GM15510 (cell line): ENCODE measurements around the gene MYH11.

Experiments used
- POLR2A ChIP-seq: IDR thresholded peaks from 3 replicates; pipeline ENCODE4 v1.6.1; 2011; ENCODE audit warnings: borderline replicate concordance; ENCODE audit not compliant: insufficient read length; ENCODE audit errors: extremely low read depth

Gene MYH11

DNA sequence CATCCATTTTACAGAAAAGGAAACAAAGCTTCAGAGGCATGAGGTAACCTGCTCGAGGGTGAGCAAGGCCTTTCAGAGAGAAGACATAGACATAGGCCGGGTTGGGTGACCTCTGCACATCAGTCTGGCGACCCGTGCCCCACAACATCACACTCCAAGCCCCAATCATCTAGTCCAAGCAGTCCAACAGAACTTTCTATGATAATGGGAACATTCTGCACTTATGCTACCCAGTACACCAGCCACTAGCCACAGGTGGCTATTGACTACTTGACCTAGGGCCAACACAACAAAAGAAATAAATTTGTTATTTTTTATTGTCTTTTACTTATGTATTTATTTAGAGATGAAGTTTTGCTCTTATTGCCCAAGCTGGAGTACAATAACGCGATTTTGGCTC is 20.8 kb downstream of the MYH11 start:
- TF ChIP-seq POLR2A = no peak

DNA sequence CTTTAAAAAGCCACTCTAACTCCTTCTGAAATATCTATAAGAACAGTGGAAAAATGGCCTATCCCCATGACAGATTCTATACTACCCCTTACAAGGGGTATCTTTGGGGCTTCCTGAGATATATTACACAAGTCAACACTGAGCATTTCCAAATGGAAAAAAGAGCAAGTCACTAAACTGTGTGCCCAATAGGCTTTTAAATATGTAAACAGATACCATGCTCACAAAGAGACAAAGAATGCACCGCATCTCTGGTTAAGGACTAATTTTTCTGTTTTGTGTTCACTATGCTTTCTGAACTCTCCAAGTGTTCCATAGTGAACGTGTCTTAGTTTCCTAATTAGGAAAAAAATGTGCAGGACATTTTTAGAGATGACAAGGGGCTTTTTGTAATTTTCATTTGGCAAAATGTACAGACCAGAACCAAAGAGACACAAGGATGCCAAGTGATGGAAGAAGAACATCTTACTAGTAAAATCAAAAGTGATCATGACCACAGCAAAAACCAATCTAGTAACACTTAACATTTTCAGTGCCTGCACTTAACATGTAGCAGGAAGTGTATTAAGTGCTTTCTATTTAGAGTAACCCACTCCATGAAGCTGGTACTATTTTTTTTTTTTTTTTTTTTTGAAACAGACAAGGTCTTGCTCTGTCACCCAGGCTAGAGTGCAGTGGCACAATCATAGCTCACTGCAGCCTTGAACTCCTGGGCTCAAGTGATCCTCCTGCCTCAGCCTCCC is 21.5 kb downstream of the MYH11 start:
- TF ChIP-seq POLR2A = no peak

DNA sequence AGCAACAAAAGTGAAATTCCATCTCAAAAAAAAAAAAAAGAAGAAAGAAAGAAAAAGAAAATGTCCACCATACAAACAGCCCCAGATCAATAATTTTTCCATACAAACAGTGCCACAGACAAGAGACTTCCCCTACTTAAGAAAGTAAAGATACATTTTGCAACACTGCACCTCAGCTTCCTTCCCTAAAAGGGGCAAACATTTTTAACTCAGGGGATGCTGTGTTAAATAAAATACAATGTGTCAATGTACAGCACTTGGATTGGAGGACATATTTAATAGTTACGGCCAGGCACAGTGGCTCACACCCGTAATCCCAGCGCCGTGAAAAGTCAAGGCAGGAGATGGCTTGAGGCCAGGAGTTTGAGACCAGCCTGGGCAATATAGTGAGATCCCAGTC is 22.3 kb downstream of the MYH11 start:
- no peak for TF ChIP-seq POLR2A

DNA sequence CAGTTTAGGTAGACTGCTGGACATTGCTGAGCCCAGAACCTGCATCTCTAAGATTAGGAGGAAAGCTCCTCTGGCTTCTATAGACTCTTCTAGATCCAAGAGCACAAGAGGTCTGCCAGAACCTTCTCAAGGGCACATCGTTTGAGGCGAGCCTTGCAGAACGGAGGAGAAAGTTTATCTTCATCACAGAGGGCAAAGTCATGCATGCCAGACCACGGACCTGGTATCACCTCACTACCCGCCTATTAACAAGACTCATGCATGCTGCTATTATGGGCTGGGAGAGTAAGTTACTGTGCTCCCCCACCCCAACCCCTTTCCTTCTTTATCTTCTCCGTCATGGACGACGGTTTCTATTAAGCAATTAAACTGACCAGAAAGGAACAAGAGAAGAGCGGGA is 23.3 kb downstream of the MYH11 start:
- TF ChIP-seq POLR2A = no peak

DNA sequence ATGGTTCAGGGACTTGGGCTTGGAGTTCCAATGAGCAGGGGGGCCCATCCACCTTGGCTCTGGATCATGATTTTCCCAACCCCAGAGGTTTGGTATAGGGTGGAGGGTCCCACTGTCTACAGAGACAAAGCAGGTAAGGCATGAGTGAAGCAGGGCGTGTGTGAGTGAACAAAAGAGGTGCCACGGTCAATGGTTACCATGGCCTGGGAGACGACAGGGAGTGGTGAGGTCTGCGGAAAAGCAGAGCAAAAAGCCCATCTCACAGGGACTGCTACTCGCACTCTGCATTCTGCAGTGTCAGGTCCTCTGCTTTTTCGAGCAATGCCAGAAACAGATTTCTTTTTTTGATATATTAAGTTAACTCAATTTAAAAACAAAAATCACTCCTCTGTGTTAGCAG is 24.6 kb downstream of the MYH11 start:
- TF ChIP-seq POLR2A = no peak

DNA sequence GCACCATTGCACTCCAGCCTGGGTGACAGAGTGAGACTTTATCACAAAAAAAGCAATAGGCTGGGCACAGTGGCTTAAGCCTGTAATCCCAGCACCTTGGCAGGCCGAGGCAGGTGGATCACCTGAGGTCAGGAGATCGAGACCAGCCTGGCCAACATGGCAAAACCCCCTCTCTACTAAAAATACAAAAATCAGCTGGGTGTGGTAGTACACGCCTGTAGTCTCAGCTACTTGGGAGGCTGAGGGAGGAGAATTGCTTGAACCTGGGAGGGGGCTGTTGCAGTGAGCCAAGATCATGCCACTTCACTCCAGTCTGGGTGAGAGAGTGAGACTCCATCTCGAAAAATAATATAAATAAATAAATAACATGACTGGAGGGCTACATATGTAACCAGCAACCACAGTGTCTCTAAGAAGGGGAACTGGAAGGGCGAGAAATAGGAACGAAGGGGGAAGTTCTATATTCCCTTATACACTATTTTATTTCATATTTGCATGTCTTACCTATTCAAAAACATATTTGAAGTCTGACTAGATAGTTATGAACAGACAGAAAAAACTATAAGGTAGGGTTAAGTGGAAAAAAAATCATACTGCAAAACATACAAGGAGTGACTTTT is 25.9 kb downstream of the MYH11 start:
- no peak for TF ChIP-seq POLR2A

DNA sequence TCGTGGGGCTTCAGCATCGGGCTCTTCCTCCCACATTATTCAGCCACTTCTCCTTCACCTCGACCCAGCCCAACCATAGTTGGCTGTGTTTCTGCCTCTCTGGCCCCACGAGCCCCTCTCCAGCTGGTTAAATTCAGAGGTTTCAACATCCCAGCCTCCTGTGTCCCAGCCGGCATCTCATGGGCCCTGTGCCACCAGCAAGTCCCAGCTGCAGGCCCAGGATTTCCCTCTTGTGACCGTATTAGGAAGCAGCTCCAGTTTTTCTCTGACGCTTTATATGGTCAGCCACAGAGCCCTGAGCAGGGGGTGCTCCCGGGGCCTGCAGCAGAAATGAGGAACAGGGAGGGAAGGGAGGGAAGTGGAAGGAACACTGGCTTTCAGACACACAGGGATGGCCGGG is 27.4 kb downstream of the MYH11 start:
- no peak for TF ChIP-seq POLR2A

DNA sequence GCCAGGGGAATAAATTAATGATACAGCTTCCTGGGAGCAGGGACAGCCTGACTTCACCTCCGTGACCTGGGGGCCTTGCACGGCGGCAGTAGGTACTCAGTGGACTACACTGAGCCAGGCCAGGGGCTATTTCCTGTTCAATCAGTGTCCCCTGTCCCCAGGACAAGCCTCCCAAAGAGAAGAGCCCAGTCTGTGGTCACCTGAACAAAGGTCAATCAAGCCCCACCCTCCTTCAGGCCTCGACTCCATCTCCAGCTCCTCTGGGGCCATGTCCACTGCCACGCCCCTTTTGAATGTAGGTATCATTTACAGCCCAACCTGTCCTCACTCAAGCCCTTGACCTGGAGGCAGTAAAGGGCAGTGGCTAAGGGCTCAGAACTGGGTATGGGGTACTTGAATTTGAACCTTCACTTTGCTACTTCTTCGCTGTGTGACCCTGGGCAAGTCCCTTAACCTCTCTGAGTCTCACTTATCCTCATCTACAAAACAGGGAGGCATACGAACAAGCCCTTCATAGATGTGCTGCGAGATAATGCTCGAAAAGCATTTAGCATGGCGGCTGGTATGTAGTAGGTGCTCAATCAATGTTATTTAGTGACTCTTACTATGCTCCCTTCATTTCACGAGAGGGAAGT is 29.0 kb downstream of the MYH11 start:
- no peak for TF ChIP-seq POLR2A

DNA sequence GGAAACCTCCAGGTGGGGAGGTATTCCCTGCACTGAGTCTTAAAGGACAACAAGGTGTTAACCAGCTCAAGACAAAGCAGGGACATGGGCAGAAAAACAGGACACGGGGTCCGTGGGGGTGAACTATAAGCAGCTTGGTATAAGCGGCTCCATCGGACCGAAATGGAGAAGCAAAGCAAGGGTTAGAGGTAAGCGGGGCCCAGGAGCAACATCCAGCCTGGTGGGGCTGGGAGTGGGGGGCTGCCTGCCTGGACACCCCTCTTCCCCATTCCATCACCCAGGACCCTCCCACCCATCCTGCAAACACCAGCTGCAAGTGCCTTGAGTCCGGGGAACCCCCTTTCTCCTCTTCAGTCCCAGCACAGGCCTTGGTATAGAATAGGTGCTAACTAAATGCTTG is 29.5 kb downstream of the MYH11 start:
- no peak for TF ChIP-seq POLR2A

DNA sequence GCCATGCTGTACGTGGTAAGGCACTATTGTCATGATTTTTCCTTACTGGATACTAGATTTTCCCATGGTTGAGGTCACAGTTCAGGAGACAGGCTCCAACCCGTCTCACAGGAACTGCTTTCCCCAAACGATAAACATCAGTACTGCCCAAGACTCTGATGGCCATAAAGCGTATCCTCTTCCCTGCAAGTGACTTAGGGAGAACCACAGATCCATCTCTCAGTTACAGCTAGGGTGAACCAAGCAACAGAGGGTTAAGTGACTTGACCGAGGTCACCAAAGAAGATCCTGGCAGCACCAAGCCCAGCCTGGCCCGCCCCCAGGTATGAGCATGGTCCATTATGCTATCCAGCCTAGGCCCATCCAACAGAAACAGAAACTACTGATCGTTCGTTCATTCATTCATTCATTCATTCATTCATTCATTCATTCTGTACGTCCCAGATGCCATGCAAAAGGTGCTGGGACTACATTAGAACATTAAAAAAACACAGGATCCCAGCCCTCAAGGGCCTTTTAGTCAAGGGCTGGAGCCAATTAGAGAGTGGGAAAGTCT is 31.0 kb downstream of the MYH11 start:
- no peak for TF ChIP-seq POLR2A

DNA sequence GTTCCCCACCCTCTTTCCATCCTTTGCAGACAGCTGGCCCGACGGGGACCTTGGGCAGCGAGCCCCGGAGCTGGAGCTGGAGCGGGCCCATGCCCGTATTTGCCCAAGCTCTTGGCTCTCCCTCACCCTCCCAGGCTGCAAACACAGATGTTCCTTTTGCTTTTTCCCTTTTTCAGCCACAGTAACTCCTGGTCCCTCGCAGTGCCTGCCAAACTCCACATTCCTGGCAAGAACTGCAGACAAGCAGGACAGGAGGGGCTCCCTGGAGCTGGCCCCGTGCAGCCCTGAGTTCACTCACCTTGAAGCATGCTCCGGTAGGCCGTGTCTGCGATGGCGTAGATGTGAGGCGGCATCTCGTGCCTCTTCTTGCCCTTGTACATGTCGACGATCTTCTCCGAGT is 33.9 kb downstream of the MYH11 start:
- no peak for TF ChIP-seq POLR2A

DNA sequence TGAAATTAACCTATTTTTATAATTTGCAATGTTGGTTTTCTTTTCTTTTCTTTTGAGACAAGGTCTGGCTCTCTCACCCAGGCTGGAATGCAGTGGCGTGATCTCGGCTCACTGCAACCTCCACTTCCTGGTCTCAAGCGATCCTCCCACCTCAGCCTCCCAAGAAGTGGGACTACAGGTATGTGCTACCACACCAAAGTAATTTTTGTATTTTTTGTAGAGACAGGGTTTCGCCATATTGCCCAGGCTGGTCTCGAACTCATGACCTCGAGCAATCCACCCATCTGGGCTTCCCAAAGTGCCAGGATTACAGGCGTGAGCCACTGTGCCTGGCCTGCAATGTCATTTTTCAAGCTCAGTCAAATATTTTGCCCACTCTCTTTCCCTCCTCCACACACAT is 36.0 kb downstream of the MYH11 start:
- TF ChIP-seq POLR2A = no peak

DNA sequence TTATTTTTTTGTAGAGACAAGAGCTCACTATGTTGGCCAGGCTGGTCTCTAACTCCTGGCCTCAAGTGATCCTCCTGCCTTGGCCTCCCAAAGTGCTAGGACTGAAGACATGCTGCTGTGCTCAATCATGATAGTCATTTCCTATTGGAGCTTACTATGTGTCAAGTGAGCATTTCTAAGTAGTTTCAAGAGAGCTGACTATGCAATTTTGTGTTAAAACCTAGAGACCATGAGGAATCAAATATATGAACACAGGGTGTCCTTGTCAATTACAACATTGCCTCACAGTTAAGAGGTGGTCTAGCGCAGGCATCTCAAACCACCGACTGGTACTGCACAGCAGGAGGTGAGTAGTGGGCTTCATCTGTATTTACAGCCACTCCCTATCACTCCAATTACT is 37.8 kb downstream of the MYH11 start:
- TF ChIP-seq POLR2A = no peak

DNA sequence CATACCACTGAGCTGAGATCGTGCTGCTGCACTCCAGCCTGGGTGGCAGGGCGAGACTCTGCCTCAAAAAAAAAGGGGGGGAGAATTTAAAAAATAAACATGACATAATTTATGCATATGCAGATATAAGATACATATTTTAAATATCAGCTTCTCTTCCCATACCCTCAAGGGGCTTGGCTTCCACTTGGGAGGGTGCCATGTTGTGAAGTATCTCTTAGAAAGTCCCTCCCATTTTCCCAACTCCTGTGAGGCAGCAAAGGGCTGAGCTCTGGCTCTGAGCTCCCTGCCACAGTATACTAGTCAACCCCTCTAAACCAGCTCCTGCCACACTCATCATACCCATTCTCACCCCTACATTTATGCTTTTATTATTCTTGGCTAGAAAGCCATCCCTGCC is 39.4 kb downstream of the MYH11 start:
- no peak for TF ChIP-seq POLR2A

DNA sequence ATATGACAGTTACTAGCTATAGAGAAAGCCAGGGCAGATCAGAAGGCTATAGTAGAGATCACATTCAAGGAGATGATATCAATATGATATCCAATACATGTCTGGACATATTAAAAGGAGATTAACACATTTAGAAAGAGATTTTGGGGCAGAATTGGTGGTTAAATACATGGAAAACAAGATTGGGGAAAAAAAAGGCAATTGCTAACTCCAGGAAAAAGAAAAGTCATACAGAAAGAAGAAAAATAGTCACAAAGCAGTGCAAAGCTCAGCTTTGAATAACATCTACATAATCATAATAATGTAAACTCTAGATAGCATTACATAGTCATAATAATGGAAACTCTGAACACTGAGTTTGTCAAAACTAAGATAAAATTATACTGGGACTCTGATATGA is 40.6 kb downstream of the MYH11 start:
- TF ChIP-seq POLR2A = no peak

DNA sequence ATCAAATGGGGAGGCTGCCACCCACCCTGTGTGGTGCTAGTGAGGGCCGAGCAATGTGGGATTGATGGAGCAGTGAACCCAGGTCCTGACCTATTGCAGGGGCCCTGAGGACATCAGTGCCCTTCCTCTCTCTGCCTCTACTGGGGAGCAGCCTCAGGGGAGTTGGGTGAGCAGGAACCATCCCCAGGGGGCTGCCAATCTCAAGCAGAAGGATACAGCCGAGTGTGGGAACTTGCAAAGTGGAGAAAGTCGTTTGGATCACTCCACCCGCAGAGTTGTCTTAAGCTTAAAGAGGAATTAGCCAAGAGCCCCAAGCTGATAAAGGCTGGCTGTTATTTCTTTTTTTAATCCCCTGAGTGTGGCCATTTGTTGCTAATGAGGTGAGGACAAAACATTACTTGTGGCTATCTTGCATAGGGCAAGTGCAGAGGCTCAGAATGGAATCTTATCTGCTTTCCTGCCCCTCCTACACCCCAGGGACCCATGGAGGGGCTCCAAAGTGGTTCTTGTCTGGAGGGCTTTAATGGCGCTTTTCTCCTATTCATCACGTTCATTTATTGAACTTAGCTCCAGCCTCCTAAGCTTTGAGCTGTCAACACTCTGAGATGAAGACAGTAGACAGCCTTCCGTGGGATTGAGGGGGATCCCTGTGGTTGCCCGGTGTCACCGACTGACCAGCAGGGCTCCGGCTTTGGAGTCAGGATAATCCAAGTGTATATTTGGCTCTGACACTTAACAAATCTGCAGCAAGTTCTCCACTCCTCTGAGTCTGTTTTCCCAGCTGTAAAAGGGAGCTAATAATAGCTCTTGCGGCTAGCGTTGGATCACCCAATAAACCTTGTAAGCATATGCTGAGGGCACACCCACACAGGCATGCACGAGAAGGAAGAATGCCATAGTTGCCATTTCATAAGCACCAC is 45.1 kb downstream of the MYH11 start:
- TF ChIP-seq POLR2A = no peak

DNA sequence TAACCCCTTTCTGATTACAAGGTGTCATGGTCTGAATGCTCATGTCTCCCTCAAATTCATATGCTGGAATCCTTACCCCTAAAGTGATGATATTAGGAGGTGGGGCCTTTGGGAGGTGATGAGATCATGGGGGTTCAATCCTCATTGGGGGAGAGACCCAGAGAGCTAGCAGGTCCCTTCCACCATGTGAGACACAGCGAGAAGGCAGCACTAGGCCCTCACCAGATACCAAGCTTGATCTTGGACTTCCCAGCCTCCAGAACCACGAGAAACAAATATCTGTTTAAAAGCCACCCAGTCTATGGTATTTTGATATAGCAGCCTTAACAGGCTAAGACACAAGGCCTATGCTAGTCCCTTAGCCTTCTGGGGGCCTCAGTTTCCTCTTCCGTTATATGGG is 45.9 kb downstream of the MYH11 start:
- no peak for TF ChIP-seq POLR2A
